ENCODE measurements around the gene C11orf58.
A peak's percentile ranks its signal among the peaks of the same experiment; 100 is the strongest.

The C11orf58 gene

DNA sequence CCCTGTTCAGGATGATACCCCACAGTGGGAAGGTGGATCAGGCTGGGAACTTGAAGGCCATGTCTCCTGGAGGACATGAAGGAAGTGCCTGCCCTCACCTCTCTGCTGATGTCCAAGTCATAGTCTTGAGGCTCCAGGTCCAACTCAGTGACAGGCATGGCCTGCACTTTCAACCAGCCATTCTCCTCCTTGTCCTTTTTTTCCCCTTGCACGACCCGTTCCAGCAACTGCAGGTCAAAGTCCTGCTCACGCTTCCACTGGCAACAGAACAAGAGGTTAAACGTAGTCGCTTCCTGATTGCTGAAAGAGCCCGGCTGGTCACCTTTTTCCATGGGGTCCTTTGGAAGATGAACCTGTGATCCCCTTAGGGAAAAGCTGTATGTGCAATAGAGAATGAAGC lies 47.7 kb downstream of the C11orf58 start:
- DNase-seq: no peak

DNA sequence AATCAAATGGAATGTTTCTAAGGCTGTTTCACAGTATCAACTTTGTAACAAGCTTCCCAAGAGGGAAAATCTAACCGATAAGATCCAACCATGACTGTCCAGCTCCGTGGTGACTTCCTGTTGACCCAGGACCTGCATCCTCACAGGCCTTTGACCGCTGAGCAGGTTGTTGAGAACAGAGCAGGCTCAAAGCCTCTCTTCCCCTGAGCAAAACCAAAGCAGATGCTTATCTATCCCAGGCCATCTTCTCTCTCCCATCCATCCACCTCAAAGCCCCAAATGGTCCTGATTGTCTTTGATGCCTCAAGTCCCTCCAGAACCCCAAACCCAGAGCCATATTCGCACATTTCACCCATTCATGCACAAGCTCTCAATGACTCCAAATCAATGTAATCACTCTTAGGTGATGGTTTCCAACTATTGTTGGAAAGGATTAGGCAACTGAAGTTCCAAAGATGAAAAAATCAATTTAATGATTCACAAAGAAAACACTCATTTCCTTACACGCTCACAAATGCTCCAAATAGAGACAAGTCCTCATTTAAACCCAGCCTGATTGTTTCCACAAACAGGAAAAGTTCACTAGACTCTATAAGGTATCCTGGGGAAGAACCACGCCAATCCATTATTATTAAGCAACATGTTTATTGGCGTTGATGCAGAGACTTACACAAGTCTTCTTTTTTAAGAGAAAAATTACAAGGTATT lies 48.7 kb downstream of the C11orf58 start:
- DNase-seq: no peak

DNA sequence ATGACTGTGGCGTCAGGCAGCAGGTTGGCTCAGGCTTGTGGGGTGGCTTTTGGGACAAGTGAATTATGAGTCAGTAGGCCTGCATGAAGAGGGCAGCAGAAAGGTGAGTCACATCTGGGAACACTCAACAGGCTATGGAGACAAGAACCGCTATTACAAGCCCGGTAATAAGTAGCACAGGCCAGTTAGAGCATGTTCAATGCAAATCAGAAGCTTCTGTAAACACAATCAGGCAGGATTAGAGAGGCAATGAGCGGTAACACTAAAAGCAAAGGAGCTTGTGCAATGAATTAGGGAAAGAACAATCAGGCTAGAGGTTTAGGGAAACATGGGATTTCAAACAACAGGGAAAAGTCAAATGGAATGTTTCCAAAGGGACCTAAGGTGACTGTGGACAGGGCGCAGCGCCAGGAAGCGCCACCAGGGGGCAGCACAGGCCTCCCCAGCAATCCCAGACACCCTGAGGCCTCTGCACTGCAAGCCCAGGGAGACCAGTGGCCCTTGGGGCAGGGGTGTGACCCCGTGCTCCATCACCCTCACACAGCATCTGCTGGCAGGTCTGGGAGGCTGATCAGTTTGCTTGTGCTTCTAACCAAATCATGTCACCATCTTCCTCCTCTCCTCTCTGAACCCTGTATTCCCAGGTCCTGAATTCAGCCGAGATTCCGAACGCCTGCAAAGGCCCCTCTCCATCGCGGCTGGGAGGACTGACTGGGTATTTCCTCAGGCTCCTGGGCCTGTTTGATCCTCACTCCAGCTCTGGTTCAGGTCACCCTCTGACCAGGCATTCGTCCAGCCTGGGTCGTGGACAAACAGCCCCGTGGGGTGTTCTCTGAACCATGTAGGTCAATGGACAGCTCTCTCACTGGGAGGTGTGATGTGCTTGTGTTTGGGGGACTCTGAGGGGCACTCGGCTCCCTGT lies 50.0 kb downstream of the C11orf58 start:
- DNase-seq: peak; percentile 66

DNA sequence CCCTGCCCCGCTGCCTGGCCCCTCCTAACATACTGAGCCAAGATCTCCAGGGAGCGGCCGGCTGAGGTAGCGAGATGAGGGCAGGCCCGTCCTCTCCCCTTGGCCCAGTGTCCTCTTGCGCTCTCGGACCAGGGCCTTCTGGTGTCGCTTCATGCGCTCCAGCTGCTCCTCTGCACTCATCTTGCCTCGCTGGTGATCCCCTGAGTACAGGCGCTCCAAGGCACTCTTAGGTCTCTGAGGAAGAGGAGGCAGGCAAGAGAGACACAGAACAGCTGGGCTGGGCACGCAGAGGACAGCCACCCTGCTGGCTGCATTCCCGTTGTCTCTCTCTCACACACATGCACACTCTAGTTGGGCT lies 50.6 kb downstream of the C11orf58 start:
- no peak for DNase-seq

DNA sequence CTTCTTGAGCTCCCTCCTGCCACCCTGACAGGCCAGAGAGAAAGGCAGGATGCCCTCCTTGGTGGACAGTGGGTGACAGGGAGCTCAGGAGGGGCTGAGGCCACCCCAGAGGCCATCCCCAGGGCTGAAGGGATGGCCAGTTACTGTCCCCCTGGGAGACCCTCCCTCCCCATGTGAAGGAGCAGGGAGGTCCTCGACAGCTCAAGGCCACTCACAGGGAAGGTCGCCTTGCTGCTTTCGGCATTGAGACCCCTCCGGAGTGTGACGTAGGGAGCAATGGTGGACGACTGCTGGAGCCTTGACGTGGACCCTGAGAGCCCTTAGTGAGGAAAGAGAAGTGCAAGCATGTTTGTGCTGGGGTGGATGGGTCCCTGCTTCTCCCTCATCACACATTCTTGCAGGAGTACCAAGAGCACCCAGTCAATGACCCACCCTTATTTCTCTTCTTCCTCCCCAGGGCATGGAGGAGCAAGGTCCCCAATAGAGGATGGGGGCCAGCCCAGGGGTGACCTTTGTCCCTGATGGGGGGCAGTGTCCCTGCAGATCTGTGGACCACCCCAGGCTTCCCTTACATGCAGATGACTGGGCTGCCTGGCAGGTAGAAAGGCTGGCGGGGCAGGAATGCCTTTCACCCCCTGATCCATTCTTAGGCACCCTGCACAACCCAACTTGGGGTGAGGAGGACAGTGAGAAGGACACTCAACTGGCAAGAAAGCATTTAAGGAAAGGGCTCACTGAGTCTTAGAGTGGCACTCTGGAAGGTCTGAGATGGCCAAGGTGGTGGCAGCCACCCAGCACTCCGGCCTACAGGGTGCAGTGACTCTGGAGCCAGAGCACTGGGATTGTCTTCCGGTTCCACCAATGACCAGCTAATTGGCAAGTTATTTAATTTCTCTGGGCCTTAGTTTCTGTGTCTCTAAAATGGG lies 51.4 kb downstream of the C11orf58 start:
- no peak for DNase-seq

DNA sequence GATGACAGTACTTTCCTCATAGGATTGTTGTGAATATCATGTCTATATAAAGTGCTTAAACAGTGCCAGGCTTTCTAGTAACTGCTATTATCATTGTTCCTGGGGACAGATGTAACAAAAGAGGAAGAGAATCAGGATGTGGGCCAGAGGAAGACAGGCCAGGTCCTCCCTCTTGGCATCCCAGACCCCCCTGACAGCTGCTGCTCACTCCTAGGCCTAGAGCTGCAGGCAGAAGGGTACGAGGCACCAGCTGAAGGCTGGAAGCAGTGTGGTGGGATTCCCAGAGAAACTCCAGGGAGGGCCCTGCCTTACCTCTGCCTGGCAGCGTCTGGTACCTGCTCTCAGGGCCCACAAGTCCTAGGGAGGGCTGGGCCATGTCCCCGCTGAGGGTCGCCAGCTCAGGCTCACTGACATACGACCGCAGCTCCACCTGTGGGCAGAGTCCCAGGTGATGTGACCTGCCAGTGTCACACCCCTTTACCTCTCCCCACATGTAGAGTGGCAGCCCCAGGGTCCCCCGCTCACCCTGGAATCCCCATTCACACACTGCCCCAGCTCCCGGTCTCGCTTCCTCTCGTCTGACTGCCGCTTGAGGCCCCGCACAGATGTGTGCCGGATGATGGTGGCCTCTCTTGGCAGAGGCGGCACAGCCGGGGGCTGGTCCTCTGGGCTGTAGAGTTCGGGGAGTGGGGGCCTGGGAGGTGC lies 52.2 kb downstream of the C11orf58 start:
- DNase-seq: no peak

- peak; percentile 57 for DNase-seq
These were observed 52.9 kb downstream of the C11orf58 start for GRCh38 chr11:16791191-16791961.

GRCh38 chr11:16792426-16792825 lies 54.0 kb downstream of the C11orf58 start:
- DNase-seq: no peak

GRCh38 chr11:16793009-16793408 lies 54.6 kb downstream of the C11orf58 start:
- no peak for DNase-seq

DNA sequence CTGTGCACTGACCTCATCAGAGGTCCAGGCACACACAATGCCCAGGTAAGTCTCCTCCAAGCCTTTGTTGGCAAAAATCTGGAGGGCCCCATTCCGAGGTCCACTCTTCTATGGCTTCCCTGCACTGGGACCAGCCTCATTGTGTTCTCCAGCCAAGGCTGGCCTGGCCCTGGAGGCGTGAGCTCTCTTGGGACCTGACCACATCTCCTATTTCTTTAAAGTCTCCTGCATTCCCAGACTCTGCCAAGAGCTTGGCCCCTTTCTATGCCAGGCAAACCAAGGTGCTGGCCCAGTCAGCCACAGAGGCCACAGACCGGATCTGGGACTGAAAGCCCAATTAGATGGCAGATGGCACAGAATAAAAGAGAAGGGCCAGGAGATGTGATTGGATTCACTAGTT lies 55.1 kb downstream of the C11orf58 start:
- no peak for DNase-seq

GRCh38 chr11:16794047-16794818 lies 55.8 kb downstream of the C11orf58 start:
- DNase-seq: no peak

- no peak for DNase-seq
These were observed 56.7 kb downstream of the C11orf58 start for GRCh38 chr11:16795146-16795545.

DNA sequence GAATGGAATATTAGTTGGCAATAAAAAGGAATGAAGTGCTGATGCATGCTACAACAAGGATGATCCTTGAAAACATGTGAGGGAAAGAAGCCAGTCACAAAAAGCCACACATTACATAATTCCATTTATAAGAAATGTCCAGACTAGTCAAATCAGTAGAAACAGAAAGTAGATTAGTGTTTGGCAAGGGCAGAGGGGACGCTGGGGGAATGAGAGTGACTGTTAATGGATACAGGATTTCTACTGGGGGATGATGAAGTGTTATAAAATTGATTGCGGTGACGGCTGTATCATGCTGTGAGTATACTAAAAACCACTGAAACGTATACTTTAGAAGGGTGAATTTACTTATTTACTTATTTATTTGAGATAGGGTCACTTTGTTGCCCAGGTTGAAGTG lies 57.9 kb downstream of the C11orf58 start:
- DNase-seq: no peak

DNA sequence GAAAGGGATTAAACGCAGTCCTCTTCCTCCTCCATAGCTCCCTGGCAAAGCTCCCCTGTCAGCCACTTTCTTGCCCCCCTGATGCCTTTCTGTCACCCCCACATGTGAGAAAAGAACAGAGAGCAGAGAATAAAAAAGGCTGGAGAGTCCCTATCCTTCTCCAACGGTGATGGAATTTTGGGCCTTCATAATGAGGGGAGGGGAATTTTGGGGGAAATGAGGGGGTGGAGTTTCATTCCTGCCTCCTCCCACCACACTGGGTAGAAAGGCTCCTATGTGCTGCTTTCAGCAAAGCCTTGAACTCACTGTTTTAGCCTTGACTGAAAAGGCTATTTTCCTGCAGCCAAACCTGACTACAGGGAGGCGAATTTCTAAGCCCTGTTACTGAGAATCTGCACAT lies 59.3 kb downstream of the C11orf58 start:
- DNase-seq: no peak

DNA sequence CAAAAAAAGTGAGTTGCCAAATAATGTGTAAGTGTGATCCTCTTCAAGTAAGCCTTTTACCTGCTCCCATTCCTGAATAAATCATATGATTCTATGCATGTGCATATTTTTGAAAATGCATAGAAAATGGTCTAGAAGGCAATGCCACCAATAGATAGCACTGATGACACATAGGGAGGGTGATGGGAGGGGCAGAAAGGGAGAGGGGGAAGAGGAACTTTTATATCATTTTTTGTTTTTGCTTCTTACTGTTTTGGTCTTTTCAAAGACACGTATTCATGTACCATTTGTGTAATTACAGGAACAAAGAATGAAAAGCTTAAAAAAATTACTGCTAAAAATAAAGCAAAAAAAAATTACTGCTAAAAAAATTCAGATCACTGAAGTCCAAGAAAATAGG lies 60.8 kb downstream of the C11orf58 start:
- no peak for DNase-seq

DNA sequence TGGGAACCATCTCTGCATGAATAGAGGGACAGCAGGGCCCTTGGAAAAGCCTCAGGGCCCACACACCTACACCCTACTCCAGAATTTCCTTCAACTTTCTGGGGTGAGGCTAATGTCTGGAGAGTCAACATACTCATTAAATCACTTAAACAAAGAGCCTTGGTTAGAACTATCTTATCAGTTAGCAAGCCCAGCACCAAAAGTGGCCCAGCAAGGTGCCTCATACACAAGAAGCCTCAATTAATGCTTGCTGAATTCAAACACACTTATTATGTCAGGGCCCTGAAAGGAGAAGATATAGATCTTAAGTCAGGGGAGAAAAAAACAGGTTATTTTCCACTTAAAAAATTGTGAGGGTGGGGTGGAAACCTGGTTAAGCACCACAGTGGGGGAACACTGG lies 61.4 kb downstream of the C11orf58 start:
- DNase-seq: no peak

DNA sequence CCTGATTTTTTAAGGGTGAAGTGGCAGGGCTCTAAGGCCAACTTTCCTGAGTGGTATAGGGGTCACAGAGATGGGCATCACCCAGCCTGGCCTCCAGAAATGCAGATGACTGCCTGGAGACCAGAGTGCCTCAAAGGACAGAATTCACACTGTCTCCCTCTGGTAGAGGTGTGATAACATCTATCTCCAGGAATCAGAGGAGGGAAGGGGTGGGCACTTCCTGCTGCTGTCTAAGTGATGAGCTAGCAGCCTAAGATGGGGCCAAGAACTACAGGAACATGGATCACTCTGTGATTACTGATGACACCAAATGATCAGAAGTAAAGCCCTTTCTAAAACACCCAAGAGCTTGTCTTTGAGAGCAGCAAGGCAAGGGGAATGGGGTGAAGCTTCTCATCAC lies 61.9 kb downstream of the C11orf58 start:
- DNase-seq: no peak

DNA sequence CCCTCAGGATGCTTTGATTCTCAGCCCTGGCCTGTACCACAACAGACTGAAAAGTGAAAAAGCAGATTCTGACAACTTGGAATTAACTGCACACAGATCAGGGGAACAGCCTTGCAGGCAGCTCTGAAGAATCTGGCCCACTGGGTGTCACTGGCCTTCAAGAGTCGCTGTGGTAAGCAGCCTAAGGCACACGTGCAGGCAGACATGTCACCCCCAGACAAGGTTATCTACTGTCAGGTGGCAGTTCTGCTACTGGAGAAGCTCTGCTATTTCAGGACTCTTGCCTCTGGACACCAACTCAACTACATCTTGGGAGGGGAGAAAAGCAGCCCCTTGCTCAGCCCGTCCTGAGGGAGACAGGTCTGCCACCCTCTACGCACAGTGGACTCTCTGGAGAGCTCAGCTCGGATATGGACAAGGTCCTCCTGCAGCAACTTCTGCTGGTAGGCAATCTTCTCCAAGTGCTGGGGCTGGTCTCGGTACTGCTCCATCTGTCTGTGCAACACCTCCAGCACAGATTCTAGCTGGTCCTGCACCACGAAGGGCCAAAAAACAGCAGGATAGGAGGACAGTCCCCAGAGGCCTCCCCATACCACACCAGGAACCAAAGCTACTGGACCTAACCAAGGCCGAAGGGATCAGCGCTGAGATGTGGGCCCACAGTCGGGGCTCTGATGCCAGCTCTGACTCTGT lies 63.0 kb downstream of the C11orf58 start:
- DNase-seq: no peak

GRCh38 chr11:16804104-16804947 lies 65.9 kb downstream of the C11orf58 start:
- DNase-seq: no peak
